PC-9 (cell line): ENCODE data around the gene SP110. TPM values are rescaled to one million over a fixed set of nuclear protein-coding genes. Genes with fewer than 3 reads are reported as not detected.

Source experiments
- BruUV-seq: library from RNA; stranded (reverse); fragments of 400-500 nt; replicated peaks from 2 replicates; lab custom pipeline; 2021; lab: Mats Ljungman, UMichigan
- CTCF ChIA-PET: fragments of 300-600 bp; sonication (Branson Sonifier 250); formaldehyde crosslinking; loops from one replicate; lab custom pipeline; 2022; ENCODE audit warnings: antibody characterized with exemption; lab: Charles Lee
- POLR2A ChIA-PET: fragments of 300-600 bp; sonication (Branson Sonifier 250); formaldehyde crosslinking; loops from one replicate; lab custom pipeline; 2022; ENCODE audit warnings: antibody characterized with exemption; ENCODE audit not compliant: unreplicated experiment; lab: Charles Lee
- DNase-seq, 2 experiments: peaks; one replicate each; pipeline versions ENCODE4 v3.0.0 to v3.0.0-alpha.2; 2015 to 2022; ENCODE audit warnings: mixed read lengths in 1 of 2
- H2AFZ ChIP-seq: fragments of 200-600 bp; sonication (generic); 2 replicates; pipeline ENCODE4 v1.8.1; 2017; ENCODE audit warnings: antibody characterized with exemption
- H3F3A ChIP-seq: fragments of 200-600 bp; sonication (generic); 2 replicates; pipeline ENCODE4 v1.8.1; 2017; ENCODE audit warnings: antibody characterized with exemption, mild to moderate bottlenecking, low read depth; ENCODE audit not compliant: insufficient read depth
- H3K27ac ChIP-seq: fragments of 200-600 bp; sonication (generic); 2 replicates; pipeline ENCODE4 v1.6.1; 2016; ENCODE audit warnings: mixed run types
- H3K27me3 ChIP-seq: fragments of 200-600 bp; sonication (generic); 2 replicates; pipeline ENCODE4 v1.6.1; 2016; ENCODE audit warnings: low read depth, mixed run types; ENCODE audit not compliant: insufficient read depth
- H3K36me3 ChIP-seq: fragments of 200-600 bp; sonication (generic); 2 replicates; pipeline ENCODE4 v1.6.1; 2016; ENCODE audit warnings: low read depth, mixed run types
- H3K4me1 ChIP-seq: fragments of 200-600 bp; sonication (generic); replicated peaks from 2 replicates; pipeline ENCODE4 v1.6.1; 2016; ENCODE audit warnings: mixed run types; ENCODE audit not compliant: insufficient read depth
- H3K4me2 ChIP-seq: fragments of 200-600 bp; sonication (generic); 2 replicates; pipeline ENCODE4 v1.6.1; 2017; ENCODE audit warnings: mixed run types
- H3K4me3 ChIP-seq: fragments of 200-600 bp; sonication (generic); 2 replicates; pipeline ENCODE4 v1.6.1; 2016; ENCODE audit warnings: mixed run types
- H3K79me2 ChIP-seq: fragments of 200-600 bp; sonication (generic); 2 replicates; pipeline ENCODE4 v1.6.1; 2017; ENCODE audit warnings: low read depth, mixed run types
- H3K9me2 ChIP-seq: fragments of 200-600 bp; sonication (generic); 2 replicates; pipeline ENCODE4 v1.8.1; 2017; ENCODE audit warnings: mild to moderate bottlenecking; ENCODE audit not compliant: insufficient read depth
- H3K9me3 ChIP-seq: fragments of 200-600 bp; sonication (generic); 2 replicates; pipeline ENCODE4 v1.8.1; 2016; ENCODE audit warnings: low read depth; ENCODE audit not compliant: insufficient read depth
- H4K20me1 ChIP-seq: fragments of 200-600 bp; sonication (generic); 2 replicates; pipeline ENCODE4 v1.8.1; 2017; ENCODE audit not compliant: insufficient read depth
- CTCF ChIP-seq: fragments of 200-600 bp; sonication (generic); conservative IDR thresholded peaks from 2 replicates; pipeline ENCODE4 v1.6.1; 2017; ENCODE audit warnings: mixed run types, antibody characterized with exemption, mild to moderate bottlenecking, moderate library complexity
- EZH2 ChIP-seq: fragments of 200-600 bp; sonication (generic); IDR thresholded peaks from 2 replicates; pipeline ENCODE4 v1.8.0; 2017; ENCODE audit warnings: antibody characterized with exemption, low read depth
- intact Hi-C: fragments of 100-400 bp; cut with micrococcal nuclease; formaldehyde crosslinking; loops from one replicate; pipeline ENCODE4 v1.10.0; 2022; ENCODE audit not compliant: unreplicated experiment
- total RNA-seq: library from RNA; stranded (reverse); gene quantifications from 2 replicates; pipeline ENCODE4 v1.2.3, GENCODE V29; 2021

SP110 gene
- total RNA-seq, 1 experiment from 2014 or later = 10.5 TPM

GRCh38 chr2:230208576-230208975 lies 11.2 kb downstream of the SP110 start:
- intact Hi-C loops = no loop called here
- BruUV-seq = no TSS peak
- POLR2A ChIA-PET = no interaction called here
- TF ChIP-seq EZH2 (no peak), CTCF (no peak)
- no peaks in the 10 kb centered on the region for H3K9me2 ChIP-seq
- no peak for DNase-seq
- no peaks in the 10 kb centered on the region for H3K27me3 ChIP-seq
- no peak overlapping the region for H3K4me3 ChIP-seq
- H3K79me2 ChIP-seq = no peaks in the 10 kb centered on the region
- H3K9me3 ChIP-seq = no peaks in the 10 kb centered on the region
- no peak overlapping the region for H3K4me2 ChIP-seq
- H3K27ac ChIP-seq = no peak overlapping the region
- no peaks in the 10 kb centered on the region for H3K36me3 ChIP-seq
- no peak overlapping the region for H2AFZ ChIP-seq
- CTCF ChIA-PET = no interaction called here
- no peaks in the 10 kb centered on the region for H4K20me1 ChIP-seq
- no peaks in the 10 kb centered on the region for H3K4me1 ChIP-seq
- H3F3A ChIP-seq = no peaks in the 10 kb centered on the region

- ChIA-PET POLR2A (no interaction called here), CTCF (no interaction called here)
- no peaks in the 10 kb centered on the region for H3K4me1 ChIP-seq
- TF ChIP-seq EZH2 (no peak), CTCF (no peak)
- H3F3A ChIP-seq = no peaks in the 10 kb centered on the region
- intact Hi-C loops = no loop called here
- BruUV-seq = no TSS peak
- no peaks in the 10 kb centered on the region for H3K36me3 ChIP-seq
- no peaks in the 10 kb centered on the region for H3K9me3 ChIP-seq
- H3K4me3 ChIP-seq = no peak overlapping the region
- no peaks in the 10 kb centered on the region for H3K27me3 ChIP-seq
- no peak overlapping the region for H3K4me2 ChIP-seq
- H3K9me2 ChIP-seq = no peaks in the 10 kb centered on the region
- H3K27ac ChIP-seq = no peak overlapping the region
- no peak for DNase-seq
- H2AFZ ChIP-seq = no peak overlapping the region
- no peaks in the 10 kb centered on the region for H4K20me1 ChIP-seq
- no peaks in the 10 kb centered on the region for H3K79me2 ChIP-seq
Measured at GRCh38 chr2:230205721-230206120, 14.1 kb downstream of the SP110 start.

- POLR2A ChIA-PET = interaction anchor here (0.6 kb wide), 1 partner anchor 74 kb away, joined by 6 read pairs; no protein-coding TSS in a partner anchor
Measured at GRCh38 chr2:230205034-230205433, 14.8 kb downstream of the SP110 start.

More at GRCh38 chr2:230205034-230205433, 14.8 kb downstream of the SP110 start:
- Histone ChIP-seq H3K4me3 (no peak overlapping the region), H3K36me3 (no peaks in the 10 kb centered on the region), H3K4me2 (no peak overlapping the region), H3K4me1 (no peaks in the 10 kb centered on the region), H3K9me2 (no peaks in the 10 kb centered on the region), H2AFZ (no peak overlapping the region), H3K27me3 (no peaks in the 10 kb centered on the region), H3K27ac (no peak overlapping the region), H3F3A (no peaks in the 10 kb centered on the region), H4K20me1 (no peaks in the 10 kb centered on the region), H3K79me2 (no peaks in the 10 kb centered on the region), H3K9me3 (no peaks in the 10 kb centered on the region)
- no peak for DNase-seq
- TF ChIP-seq EZH2 = no peak
- TF ChIP-seq CTCF = no peak
- intact Hi-C loops = no loop called here
- BruUV-seq = no TSS peak
- CTCF ChIA-PET = interaction anchor here (0.6 kb wide), 1 partner anchor 39 kb away, joined by 3 read pairs; no protein-coding TSS in a partner anchor
